HEK293 (cell line): ENCODE results near the gene NKAIN4.

Source experiments
- GLI4 ChIP-seq: fragments of 450-650 bp; formaldehyde crosslinking; IDR thresholded peaks from 2 replicates; pipeline ENCODE4 v1.5.1; 2016; ENCODE audit warnings: missing biosample characterization, missing genetic modification characterization
- KLF9 ChIP-seq: fragments of 450-650 bp; formaldehyde crosslinking; IDR thresholded peaks from 2 replicates; pipeline ENCODE4 v1.5.1; 2016; ENCODE audit warnings: missing biosample characterization, missing genetic modification characterization, low read depth
- PBX3 ChIP-seq: sonication (generic); formaldehyde crosslinking; IDR thresholded peaks from 2 replicates; pipeline ENCODE4 v1.8.1; 2022; ENCODE audit warnings: mild to moderate bottlenecking, moderate library complexity, missing genetic modification reagents
- PRDM10 ChIP-seq: fragments of 450-650 bp; formaldehyde crosslinking; IDR thresholded peaks from 2 replicates; pipeline ENCODE4 v1.5.1; 2016; ENCODE audit warnings: missing biosample characterization, missing genetic modification characterization
- SP2 ChIP-seq: fragments of 450-650 bp; formaldehyde crosslinking; IDR thresholded peaks from 2 replicates; pipeline ENCODE4 v1.5.1; 2016; ENCODE audit warnings: missing biosample characterization, missing genetic modification characterization
- ZNF10 ChIP-seq: fragments of 450-650 bp; formaldehyde crosslinking; IDR thresholded peaks from 2 replicates; pipeline ENCODE4 v1.5.1; 2017; ENCODE audit warnings: missing biosample characterization, missing genetic modification characterization
- ZNF138 ChIP-seq: fragments of 450-650 bp; formaldehyde crosslinking; IDR thresholded peaks from 2 replicates; pipeline ENCODE4 v1.5.1; 2016; ENCODE audit warnings: missing biosample characterization, missing genetic modification characterization, borderline replicate concordance
- ZNF23 ChIP-seq: fragments of 450-650 bp; formaldehyde crosslinking; IDR thresholded peaks from 2 replicates; pipeline ENCODE4 v1.5.1; 2016; ENCODE audit warnings: missing biosample characterization, missing genetic modification characterization, borderline replicate concordance
- ZNF274 ChIP-seq, 2 experiments: fragments of 200-500 bp in 1 of 2; fragments of 450-650 bp in 1 of 2; sonication (Bioruptor generic) in 1 of 2; formaldehyde crosslinking in 1 of 2; IDR thresholded peaks; 2 replicates each; pipeline versions ENCODE4 v1.5.1 to v1.6.1; 2014 to 2016; ENCODE audit warnings: borderline replicate concordance in 1 of 2, inconsistent platforms in 1 of 2, low read length in 1 of 2, missing biosample characterization in 1 of 2, missing genetic modification characterization in 1 of 2
- ZNF501 ChIP-seq: fragments of 450-650 bp; formaldehyde crosslinking; IDR thresholded peaks from 2 replicates; pipeline ENCODE4 v1.5.1; 2016; ENCODE audit warnings: missing biosample characterization, missing genetic modification characterization
- ZNF791 ChIP-seq: fragments of 450-650 bp; formaldehyde crosslinking; IDR thresholded peaks from 2 replicates; pipeline ENCODE4 v1.5.1; 2016; ENCODE audit warnings: missing biosample characterization, missing genetic modification characterization
- TF ChIP-seq, protein P1 (sequence below): fragments of 450-650 bp; formaldehyde crosslinking; IDR thresholded peaks from 2 replicates; pipeline ENCODE4 v1.5.1; 2016; ENCODE audit warnings: missing biosample characterization, missing genetic modification characterization

- TF ChIP-seq, protein P1, sequence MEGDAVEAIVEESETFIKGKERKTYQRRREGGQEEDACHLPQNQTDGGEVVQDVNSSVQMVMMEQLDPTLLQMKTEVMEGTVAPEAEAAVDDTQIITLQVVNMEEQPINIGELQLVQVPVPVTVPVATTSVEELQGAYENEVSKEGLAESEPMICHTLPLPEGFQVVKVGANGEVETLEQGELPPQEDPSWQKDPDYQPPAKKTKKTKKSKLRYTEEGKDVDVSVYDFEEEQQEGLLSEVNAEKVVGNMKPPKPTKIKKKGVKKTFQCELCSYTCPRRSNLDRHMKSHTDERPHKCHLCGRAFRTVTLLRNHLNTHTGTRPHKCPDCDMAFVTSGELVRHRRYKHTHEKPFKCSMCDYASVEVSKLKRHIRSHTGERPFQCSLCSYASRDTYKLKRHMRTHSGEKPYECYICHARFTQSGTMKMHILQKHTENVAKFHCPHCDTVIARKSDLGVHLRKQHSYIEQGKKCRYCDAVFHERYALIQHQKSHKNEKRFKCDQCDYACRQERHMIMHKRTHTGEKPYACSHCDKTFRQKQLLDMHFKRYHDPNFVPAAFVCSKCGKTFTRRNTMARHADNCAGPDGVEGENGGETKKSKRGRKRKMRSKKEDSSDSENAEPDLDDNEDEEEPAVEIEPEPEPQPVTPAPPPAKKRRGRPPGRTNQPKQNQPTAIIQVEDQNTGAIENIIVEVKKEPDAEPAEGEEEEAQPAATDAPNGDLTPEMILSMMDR (tag by site-specific recombination): no peak
- TF ChIP-seq ZNF10 (tag by site-specific recombination): no peak
- TF ChIP-seq KLF9: no peak
- TF ChIP-seq ZNF23 (tag by site-specific recombination): no peak
- no peak for TF ChIP-seq GLI4 (tag by site-specific recombination)
- TF ChIP-seq ZNF791 (tag by site-specific recombination): no peak
- no peak for TF ChIP-seq PBX3
- TF ChIP-seq PRDM10 (tag by site-specific recombination): no peak
- TF ChIP-seq ZNF138 (tag by site-specific recombination): no peak
- no peak for TF ChIP-seq ZNF274 (IDR thresholded peaks at IDR 0.05; ENCODE audit: low read length)
- no peak for TF ChIP-seq ZNF274 (tag by site-specific recombination; IDR thresholded peaks at IDR 0.05; ENCODE audit: borderline replicate concordance)
- TF ChIP-seq ZNF501: no peak
- no peak for TF ChIP-seq SP2 (tag by site-specific recombination)
These were observed 18.0 kb downstream of the NKAIN4 start for GRCh38 chr20:63236116-63236837.
